GM19099 (cell line): ENCODE measurements around the gene PGBD1.
A peak's percentile ranks its signal among the peaks of the same experiment; 100 is the strongest.

ENCODE experiments used
- POLR2A ChIP-seq: IDR thresholded peaks from 3 replicates; pipeline ENCODE4 v1.6.1; 2011; ENCODE audit warnings: low read depth; ENCODE audit not compliant: insufficient read length; ENCODE audit errors: extremely low read depth

PGBD1 gene

GRCh38 chr6:28315628-28316027 lies 34.3 kb downstream of the PGBD1 start:
- no peak for TF ChIP-seq POLR2A

DNA sequence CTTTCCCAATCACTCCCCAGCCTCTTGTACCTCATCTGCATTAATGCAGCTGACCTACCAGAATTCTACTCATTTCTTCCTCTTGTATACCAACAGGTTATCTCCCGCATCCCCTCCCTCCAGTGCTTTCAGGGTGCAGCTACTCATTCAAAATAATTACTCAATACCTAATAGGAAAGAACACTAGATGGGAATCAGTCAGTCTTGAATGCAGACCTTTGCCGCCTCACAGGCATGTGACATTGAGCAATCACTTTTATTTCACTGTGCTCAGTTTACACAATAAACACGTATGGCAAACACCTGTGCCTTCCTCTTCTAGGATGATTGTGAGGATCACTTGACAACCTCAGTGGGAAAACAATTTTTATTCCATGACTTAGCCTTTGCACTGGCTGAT lies 41.3 kb downstream of the PGBD1 start:
- TF ChIP-seq POLR2A: no peak

DNA sequence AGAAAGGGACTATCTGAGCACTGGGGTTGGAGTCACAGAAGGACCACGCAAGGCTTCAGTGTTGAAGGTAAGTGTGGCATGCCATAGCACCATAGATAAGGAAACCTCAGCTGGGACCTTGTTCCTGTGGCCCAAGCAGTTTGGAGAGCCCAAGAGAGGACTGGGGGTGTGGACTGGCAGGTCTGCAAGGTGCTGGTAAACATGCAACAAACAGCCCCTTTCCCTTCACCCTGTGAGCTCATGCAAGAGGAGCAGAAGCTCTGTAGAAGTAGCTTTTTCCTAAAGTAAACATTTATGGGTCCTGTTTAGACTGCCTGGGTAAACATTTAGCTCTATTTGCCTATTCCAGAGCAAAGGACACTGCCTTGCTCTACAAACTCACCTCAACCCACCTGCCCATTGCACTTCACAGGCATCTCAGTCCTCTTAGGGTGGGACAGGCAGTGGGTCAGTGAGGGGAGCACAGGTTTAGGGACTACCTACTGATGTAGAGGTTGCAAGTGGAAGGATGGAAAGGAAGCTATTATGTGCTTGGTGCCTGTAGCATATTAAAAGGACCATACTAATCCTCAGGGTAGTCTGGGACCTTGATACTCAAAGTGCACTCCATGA lies 42.5 kb downstream of the PGBD1 start:
- no peak for TF ChIP-seq POLR2A

DNA sequence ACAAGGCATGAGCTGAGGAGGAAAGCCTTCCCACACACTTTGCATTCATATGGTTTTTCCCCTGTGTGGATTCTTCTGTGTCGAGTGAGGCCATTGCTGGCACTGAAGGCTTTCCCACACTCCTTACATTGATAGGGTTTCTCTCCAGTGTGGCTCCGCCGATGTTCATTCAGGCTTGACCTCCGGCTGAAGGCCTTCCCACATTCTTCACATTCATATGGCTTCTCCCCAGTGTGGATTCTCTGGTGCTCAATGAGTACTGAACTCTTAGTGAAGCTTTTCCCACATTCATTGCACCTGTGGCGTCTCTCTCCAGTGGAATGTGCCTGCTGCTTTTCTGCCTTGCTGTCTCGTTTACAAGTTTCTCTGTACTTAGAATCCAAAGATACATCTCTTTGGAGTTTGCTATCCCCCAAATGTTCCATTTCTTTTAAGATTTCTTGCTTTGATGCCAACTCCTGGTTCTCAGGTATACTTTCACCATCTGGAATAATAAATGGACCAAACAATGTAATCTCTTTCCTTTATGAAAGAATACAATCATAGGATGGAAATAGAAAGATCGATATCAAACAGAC lies 45.1 kb downstream of the PGBD1 start:
- TF ChIP-seq POLR2A: no peak

DNA sequence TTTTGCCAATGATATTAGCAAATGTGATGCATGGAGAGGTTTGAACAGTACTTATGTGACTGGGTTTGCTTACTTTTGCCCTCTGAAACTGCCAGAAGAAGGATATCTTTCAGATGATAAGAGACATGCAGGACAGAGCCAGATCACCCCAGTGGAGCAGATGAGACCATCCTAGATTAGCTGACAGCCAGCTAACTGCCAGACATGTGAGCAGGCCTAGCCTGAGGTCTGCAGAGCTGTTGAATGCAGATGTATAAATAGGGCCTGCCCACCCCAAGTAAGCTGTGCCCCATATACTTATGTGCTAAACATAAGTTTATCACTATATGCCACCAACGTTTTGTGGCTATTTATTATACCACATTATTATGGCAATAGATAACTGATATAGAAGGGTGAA lies 48.7 kb downstream of the PGBD1 start:
- no peak for TF ChIP-seq POLR2A

GRCh38 chr6:28333047-28333446 lies 51.7 kb downstream of the PGBD1 start:
- no peak for TF ChIP-seq POLR2A

DNA sequence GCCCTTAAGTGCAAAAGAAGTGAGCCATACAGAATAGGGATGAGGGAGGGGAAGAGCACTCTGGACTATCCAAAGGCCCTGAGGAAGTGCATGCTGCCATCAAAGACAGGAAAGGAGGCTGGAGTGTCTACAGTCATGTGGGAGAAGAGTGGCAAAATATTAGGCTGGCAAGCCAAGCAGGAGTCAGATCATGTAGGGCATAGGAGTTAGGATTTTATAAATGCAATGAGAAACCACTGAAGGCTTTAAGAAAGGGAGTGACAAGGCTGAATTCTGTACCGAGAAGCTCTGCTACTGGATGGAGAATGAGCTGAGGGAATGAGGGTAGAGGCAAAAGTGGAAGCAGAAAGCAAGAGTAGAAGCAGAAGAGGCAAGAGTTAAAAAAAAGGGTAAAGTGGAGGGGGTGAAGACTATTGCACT lies 52.2 kb downstream of the PGBD1 start:
- TF ChIP-seq POLR2A: no peak

- no peak for TF ChIP-seq POLR2A
These were observed 53.1 kb downstream of the PGBD1 start for GRCh38 chr6:28334286-28335039.

DNA sequence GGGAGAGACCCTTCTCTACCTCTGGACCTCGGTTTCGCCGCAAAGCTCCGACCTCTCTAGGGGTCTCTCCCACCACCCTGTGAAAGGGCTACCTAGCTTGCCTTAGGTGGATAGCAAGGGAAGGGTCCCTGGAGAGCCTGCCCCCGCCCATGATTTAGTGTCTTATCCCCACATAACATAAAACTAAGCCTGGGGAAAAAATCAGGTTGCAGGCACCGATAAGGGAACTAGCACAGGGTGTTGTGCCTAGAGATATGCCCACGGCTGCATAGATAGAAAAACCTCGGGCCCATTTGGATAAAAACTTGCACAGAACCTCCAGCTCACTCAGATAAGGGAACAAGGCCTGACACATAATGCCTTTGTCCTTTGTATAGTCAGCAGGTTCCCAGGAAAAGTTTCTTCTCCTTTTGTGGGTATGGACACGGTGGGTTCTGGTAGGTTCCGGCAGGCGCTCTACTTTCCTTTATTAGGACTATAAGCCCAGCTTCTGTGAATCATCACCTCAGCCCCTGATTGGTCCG lies 53.7 kb downstream of the PGBD1 start:
- TF ChIP-seq POLR2A: no peak

GRCh38 chr6:28335564-28336283 lies 54.4 kb downstream of the PGBD1 start, which contains the start of gene ZSCAN31:
Gene ZSCAN31, minus strand, starts transcription at chr6:28336148. Its CDS starts 6,465 bp downstream, at chr6:28329683.
- peak; percentile 72 for TF ChIP-seq POLR2A

GRCh38 chr6:28336284-28337120 lies 55.1 kb downstream of the PGBD1 start:
- TF ChIP-seq POLR2A: no peak

DNA sequence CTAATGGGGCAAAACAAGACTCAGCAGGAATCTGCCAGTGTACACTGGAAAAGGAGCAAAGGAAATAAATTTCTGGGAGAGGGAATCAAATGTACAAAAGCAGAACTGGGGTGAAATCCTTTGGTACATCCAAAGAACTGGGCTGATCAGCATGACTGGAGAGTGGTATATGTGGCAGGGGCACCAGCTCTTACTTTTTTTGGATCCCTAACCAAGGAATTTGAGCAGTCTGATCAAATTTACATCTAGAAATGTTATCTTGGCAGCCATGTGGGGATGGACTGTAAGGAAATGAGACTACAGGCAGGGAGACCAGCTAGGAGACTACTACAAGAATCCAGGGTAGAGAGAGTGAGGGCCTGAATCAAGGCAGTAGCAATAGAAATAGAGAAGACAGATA lies 55.7 kb downstream of the PGBD1 start:
- no peak for TF ChIP-seq POLR2A

DNA sequence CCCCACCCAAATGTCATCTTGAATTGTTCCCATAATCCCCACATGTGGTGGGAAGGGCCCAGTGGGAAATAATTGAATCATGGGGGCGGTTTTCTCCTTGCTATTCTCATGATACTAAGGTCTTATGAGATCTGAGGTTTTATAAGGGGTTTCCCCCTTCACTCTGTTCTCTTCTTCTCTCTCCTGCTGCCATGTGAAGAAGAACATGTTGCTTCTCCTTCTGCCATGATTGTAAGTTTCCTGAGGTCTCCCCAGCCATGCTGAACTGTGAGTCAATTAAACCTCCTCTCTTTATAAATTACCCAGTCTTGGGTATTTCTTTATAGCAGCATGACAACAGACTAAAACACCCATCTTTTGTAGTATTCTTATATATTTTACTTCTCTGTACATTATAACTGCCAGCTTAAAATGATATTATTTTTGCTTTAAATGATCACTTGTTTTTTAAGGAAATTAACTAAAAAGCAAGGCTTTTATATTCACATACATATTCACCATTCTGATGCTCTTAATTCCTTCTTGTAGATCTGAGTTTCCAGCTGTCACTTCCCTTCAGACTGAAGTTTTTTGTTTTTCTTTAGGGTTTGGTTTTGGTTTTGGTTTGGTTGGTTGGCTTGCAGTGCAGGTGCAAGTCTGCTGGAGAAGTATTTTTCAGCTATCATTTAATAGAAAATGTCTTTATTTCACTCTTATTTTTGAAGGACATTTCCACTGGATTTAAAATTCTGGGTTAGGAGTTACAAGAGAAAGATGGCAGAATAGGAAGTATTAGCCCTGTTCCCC lies 59.1 kb downstream of the PGBD1 start:
- no peak for TF ChIP-seq POLR2A
